Embryonic facial prominence (tissue), 1 donor: Measurements from ENCODE around the gene EPDR1.

ENCODE experiments used
- DNase-seq: peaks from one replicate; pipeline ENCODE4 v3.0.0-alpha.2; 2016; ENCODE audit errors: extremely low spot score

The EPDR1 gene

GRCh38 chr7:37977243-37977642, 56.8 kb downstream of the EPDR1 start:
- DNase-seq = no peak

- no peak for DNase-seq
These were observed 61.2 kb downstream of the EPDR1 start for GRCh38 chr7:37981664-37982063.

GRCh38 chr7:37982423-37982822, 62.0 kb downstream of the EPDR1 start:
- no peak for DNase-seq

- no peak for DNase-seq
These were observed 64.4 kb downstream of the EPDR1 start for GRCh38 chr7:37984750-37985390.

- DNase-seq = no peak
These were observed 66.5 kb downstream of the EPDR1 start for GRCh38 chr7:37986908-37987330.

DNA sequence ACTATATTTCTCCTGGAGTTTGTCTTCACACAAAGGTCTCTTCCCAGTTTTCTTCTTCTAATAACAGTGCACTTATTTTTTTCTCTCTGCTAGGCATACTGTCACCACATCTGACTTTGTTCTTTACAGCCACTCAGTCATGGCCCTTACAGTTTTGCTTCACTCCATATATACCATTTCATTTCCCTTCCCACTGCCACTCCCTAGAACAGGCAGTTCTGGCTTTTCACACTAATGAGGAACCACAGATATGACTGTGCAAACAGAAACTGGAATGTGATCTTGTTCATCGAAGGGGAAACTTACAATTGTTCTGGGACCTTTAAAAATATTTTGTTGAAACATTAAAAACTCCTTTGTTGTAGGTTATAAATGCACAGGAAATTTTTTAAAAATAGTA, 67.3 kb downstream of the EPDR1 start:
- no peak for DNase-seq

DNA sequence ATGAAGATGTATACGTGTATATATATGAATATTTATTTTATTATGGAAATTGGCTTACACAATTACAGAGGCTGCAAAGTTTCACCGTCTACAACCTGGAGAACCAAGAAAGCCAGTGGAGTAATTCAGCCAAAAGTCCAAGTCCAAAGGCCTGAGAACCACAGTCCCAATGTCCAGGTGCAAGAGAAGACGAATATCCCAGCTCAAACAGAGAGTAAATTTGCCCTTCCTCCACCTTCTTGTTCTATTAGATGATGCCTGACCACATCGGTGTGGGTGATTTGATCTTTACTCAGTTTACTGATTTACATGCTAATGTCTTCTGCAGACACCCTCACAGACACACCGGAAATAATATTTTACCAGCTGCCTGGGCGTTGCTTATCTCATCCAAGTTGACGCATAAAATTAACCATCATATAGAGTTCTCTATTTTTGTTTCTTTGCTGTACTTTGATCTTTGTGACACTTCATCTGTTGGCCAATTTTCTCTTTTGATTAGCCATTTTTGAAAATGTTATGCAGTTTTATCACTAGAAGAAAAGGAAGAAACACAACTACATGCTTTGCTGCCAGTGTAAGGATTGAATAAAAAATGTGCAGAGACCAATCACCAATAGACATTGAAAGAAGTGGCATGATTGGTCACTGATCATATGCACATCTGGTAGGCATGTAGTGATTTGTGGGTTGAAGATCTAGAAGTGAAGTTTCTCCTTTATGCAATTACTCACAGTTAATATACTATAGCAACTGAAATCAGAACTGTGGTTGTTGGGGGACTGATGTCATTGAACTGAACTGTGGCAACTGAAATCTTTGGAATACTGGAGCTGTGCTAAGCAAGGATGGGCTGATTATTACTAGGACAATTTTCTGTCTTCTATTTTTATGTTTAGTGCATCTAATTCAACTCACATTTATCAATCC, 68.5 kb downstream of the EPDR1 start:
- DNase-seq = no peak

- no peak for DNase-seq
These were observed 69.9 kb downstream of the EPDR1 start for GRCh38 chr7:37990337-37990736.

DNA sequence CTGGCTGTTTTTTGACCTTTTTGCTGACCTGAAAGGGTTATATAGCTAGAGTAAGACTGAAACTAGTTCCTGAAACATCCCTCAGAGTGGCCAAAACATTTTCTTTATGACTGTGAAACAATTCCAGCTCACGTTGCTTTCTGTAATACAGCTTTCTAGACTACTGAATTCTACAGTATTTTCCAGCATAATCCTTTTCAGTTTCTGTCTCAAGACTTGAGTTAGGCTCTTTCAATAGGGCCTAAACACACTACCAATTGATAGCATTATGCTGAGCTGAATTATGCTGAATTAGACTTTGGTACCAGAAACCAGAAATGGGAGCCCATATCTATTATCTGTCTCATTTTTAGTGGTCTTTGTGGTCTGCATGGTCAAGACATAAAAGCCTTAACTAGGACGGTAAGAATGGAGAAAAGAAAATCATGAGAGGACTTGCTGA, 72.6 kb downstream of the EPDR1 start:
- DNase-seq = no peak

DNA sequence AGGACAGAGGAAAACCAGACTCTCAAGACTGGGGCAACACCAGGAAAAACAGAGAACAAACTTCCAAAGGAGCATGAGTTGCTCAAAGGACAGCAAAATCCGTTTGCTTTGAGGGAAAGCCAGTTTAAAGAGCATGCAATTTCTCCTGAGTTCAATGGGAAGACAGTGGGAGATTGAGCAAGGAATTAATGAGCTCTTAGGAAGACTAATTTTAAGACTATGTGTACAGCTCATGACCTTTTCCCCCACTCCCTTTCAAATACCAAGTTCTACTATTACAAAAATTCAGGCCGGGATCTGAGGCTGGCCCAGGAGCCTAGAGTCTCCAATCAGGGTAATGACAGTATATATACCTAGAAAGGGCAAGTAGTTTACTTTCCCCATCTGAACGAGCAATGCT, 79.2 kb downstream of the EPDR1 start:
- no peak for DNase-seq

DNA sequence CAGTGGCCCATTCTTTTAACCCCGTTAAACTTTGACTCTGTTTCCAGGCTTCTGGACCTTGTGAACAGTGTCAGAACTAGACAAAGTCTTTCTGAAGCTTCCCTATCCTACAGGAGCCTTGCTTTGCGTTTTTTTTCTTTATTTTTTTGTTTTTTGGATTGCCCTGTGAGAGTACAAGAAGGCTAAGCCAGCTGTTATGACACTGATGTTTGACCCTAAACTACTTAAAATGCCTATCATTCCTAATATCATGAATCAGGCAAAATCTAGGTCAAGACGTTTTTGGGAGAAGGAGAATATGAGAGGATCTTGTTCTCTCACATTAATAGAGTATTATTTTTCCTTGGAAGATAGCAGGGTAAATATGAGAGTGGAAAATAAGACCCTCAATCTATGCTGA, 79.8 kb downstream of the EPDR1 start:
- no peak for DNase-seq
